Activated naive CD8-positive, alpha-beta T cell treated with anti-CD3 and anti-CD28 coated beads for 36 hours (primary cell): Measurements from ENCODE around the gene CCDC50. TPM values are rescaled to one million over a fixed set of nuclear protein-coding genes. Genes with fewer than 3 reads are reported as not detected.

Experiments
- DNase-seq: peaks from one replicate; pipeline ENCODE4 v3.0.0; 2021
- H3K27ac Mint-ChIP-seq: one replicate; pipeline ENCODE4 v1.8.0; 2022; ENCODE audit warnings: mild to moderate bottlenecking, moderate library complexity, mixed read lengths
- H3K27me3 Mint-ChIP-seq: one replicate; pipeline ENCODE4 v1.8.0; 2022; ENCODE audit warnings: mild to moderate bottlenecking, mixed read lengths
- H3K36me3 Mint-ChIP-seq: one replicate; pipeline ENCODE4 v1.8.0; 2021; ENCODE audit warnings: mild to moderate bottlenecking, mixed read lengths
- H3K4me1 Mint-ChIP-seq: one replicate; pipeline ENCODE4 v1.8.0; 2021; ENCODE audit warnings: mixed read lengths
- H3K4me3 Mint-ChIP-seq: one replicate; pipeline ENCODE4 v1.8.0; 2022; ENCODE audit warnings: mild to moderate bottlenecking, moderate library complexity, mixed read lengths
- H3K9me3 Mint-ChIP-seq: one replicate; pipeline ENCODE4 v1.8.0; 2022; ENCODE audit warnings: mixed read lengths
- total RNA-seq, 2 experiments: library from RNA; stranded (reverse); gene quantifications; one replicate each; pipeline ENCODE4 v1.2.3, GENCODE V29; 2021

CCDC50 gene
- total RNA-seq, 2 experiments from 2014 or later = 4.7 to 4.9 TPM

DNA sequence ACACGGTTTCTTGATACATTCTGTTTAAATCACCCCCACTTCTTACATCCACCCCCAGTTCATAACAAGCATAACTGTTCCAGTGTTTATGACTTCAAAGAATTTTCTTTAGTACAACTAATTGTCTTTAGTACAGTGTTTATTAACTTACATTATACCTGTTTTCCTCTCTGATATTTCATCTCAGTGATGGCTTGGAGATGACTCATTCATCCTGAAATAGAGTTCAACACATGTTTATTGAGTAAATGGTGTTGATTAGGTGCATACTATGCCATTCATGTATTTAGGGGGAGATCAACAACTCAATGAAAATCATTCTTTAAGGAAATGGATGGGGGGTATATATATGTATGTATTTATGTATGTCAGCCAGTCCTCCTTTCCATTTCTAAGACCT is 22.8 kb downstream of the CCDC50 start:
- Mint-ChIP-seq H3K4me1 (no peaks in the 10 kb centered on the region), H3K36me3 (no peaks in the 10 kb centered on the region), H3K4me3 (no peak overlapping the region), H3K9me3 (no peaks in the 10 kb centered on the region), H3K27ac (no peak overlapping the region), H3K27me3 (no peaks in the 10 kb centered on the region)
- DNase-seq = no peak

DNA sequence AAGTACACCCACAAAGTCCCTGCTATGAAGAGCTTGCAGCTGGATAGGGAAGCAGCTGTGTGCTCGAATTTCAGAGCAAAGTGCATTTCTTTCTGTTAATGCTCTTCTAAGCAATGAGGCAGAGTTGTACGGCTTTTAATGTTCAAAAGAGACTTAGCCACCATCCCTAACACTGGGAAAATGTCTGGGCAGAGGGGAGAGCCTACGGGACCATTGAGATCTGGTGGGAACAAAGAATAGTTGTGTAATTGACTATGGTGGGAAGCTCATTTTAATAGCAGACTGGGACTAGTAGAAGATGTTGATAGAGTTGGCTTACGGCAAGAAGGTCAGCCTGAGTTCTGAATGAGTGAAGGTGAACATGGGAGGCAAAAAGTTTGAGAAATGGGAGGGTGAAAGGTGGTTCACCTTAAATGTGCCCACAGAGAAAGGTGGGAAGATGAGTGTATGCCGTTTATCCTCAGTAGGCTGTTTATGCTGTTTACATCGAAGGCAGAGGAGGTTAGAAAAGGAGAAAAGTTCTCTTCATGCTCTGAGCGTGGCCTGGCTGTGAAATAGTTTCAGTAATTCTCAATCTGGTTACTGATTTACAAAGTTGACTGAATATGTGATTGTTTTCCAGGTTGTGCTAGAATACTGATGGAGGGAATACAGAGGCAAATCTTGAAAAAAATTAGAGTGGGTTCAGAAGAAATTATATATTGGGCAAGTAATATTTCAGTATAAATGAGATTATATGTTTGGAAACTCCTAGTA is 24.0 kb downstream of the CCDC50 start:
- Mint-ChIP-seq H3K9me3 (no peaks in the 10 kb centered on the region), H3K27me3 (no peaks in the 10 kb centered on the region), H3K27ac (no peak overlapping the region), H3K36me3 (no peaks in the 10 kb centered on the region), H3K4me1 (no peaks in the 10 kb centered on the region), H3K4me3 (no peak overlapping the region)
- no peak for DNase-seq

DNA sequence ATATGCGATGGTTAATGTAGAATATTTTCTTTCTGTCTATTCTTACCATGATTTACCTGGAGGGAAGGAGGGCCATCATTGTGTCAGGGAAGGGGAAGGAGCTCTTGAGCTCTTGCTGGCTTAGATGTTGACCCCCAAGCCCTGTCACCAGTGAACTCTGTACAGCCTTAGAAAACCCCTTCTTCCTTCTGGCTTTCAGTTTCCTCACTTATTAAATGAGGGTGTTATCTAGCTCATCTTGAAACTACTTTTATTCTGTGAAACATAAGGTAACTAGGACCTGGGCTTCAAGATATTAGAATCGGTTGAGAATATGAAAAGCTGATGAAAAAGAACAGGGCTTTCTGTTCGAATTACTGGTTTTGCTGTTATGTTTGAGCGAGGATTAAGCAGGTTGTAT is 26.2 kb downstream of the CCDC50 start:
- Mint-ChIP-seq H3K9me3 (no peaks in the 10 kb centered on the region), H3K27ac (no peak overlapping the region), H3K4me1 (no peaks in the 10 kb centered on the region), H3K4me3 (no peak overlapping the region), H3K36me3 (no peaks in the 10 kb centered on the region), H3K27me3 (no peaks in the 10 kb centered on the region)
- no peak for DNase-seq

DNA sequence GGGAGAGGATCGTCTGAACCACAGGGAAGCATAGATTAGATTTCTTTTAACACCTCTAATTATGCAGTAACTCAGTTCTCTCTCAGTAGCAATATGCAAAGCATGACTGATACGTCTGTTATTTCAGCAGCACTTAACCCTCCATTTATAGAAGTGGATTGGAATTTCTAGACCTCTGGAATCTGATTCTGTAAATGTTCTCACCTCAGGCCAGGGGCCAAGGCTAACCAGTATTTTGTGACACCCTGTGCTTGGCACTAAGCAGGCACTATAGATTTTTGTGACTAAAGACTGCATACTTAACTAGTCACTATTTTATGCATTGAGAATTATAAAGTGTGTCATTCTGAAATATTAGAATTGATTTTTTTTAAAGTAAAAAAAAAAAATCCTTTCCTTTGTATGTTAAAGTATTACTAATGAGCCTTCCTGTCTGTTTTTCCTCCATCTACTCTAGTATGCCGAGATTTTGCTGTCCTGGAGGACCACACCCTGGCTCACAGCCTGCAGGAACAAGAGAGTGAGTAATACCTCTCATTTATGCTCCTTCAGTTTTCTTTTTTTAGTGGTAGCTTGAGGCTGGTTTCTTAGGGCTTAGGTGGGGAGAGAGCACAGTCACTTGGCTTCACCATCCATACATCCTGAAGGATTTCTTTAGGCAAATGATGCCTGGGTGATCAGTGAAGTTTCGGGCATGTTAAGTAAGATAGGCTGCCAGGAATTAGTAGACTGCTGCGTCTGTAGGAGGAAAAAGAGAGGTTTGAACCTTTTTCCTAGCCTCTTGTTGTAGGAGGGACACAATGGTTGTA is 27.6 kb downstream of the CCDC50 start:
- Mint-ChIP-seq H3K4me1 (no peaks in the 10 kb centered on the region), H3K27ac (no peak overlapping the region), H3K9me3 (no peaks in the 10 kb centered on the region), H3K36me3 (no peaks in the 10 kb centered on the region), H3K4me3 (no peak overlapping the region), H3K27me3 (no peaks in the 10 kb centered on the region)
- DNase-seq = no peak

DNA sequence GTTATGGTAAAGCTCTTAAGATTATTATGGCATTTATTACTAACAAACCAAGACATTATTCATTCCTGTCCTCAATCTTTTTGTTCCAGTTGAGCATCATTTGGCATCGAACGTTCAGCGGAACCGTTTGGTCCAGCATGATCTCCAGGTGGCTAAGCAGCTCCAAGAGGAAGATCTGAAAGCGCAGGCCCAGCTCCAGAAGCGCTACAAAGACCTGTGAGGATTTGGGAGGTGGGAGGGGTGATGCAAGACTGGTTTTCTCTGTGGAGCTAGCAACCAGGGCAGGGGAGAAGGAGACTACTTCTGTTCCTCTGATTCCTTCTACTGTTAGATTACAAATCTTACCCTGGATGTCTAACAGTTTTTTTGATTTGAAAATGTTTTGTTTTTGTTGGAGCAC is 28.7 kb downstream of the CCDC50 start:
- H3K27me3 Mint-ChIP-seq = no peaks in the 10 kb centered on the region
- H3K4me1 Mint-ChIP-seq = no peaks in the 10 kb centered on the region
- H3K36me3 Mint-ChIP-seq = no peaks in the 10 kb centered on the region
- no peak overlapping the region for H3K27ac Mint-ChIP-seq
- no peak overlapping the region for H3K4me3 Mint-ChIP-seq
- no peak for DNase-seq
- no peaks in the 10 kb centered on the region for H3K9me3 Mint-ChIP-seq

DNA sequence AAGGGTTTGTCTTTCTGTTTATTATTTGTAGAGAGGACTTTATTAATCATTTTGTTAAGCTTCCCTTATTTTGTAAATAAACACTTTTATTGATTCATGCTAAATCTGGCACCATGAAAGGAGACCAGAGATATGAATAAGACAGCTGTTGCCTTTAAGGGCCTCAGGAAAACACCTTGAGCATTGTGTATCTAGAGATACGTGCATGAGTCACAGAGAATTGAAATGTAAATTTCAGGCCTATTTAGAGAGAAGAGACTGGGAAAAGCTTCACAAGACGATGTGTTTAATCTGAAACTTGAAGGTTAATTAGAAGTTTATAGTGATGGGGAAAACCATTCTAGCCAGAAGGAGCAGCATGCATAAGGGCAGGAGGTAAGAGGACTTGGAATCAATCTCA is 29.7 kb downstream of the CCDC50 start:
- H3K27ac Mint-ChIP-seq = no peak overlapping the region
- H3K9me3 Mint-ChIP-seq = no peaks in the 10 kb centered on the region
- H3K36me3 Mint-ChIP-seq = no peaks in the 10 kb centered on the region
- H3K4me1 Mint-ChIP-seq = no peaks in the 10 kb centered on the region
- no peaks in the 10 kb centered on the region for H3K27me3 Mint-ChIP-seq
- no peak for DNase-seq
- H3K4me3 Mint-ChIP-seq = no peak overlapping the region

DNA sequence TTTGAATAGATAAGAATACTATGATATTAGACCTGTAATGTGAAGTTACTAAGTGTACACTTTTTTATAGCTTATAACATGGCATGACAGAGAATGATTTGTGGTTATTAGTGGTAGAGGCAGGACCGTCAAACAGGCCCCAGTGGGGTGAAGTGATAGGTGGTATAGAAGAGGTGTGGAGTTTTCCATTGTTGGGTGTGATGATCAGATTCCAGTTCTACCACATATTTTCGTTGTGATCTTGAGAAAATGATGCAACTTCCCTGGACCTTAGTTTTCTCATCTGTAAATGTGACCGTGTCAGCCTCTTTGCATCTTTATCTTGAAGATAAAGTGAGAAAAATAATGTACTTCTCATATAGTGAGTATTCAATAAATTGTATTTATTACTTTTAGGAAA is 31.4 kb downstream of the CCDC50 start:
- H3K4me3 Mint-ChIP-seq = no peak overlapping the region
- H3K4me1 Mint-ChIP-seq = no peaks in the 10 kb centered on the region
- no peaks in the 10 kb centered on the region for H3K27me3 Mint-ChIP-seq
- DNase-seq = no peak
- H3K36me3 Mint-ChIP-seq = no peaks in the 10 kb centered on the region
- H3K9me3 Mint-ChIP-seq = no peaks in the 10 kb centered on the region
- H3K27ac Mint-ChIP-seq = no peak overlapping the region

DNA sequence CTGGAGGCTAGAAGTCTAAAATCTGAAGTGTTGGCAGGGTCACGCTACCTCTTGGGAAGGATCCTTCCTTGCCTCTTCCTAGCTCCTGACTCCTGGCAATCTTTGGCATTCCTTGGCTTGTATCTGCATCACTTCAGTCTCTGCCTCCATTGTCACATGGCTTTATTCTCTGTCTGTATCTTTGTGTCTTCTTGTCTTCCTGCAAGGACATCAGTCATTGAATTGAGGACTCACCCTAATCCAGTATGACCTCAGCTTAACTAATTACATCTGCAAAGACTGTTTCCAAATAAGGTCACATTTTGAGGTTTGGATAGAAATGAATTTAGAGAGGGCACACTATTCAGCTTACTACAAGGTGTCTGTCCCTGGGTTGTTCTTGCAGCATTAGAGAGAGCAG is 32.3 kb downstream of the CCDC50 start:
- no peaks in the 10 kb centered on the region for H3K4me1 Mint-ChIP-seq
- no peaks in the 10 kb centered on the region for H3K9me3 Mint-ChIP-seq
- DNase-seq = no peak
- no peak overlapping the region for H3K27ac Mint-ChIP-seq
- no peak overlapping the region for H3K4me3 Mint-ChIP-seq
- H3K27me3 Mint-ChIP-seq = no peaks in the 10 kb centered on the region
- H3K36me3 Mint-ChIP-seq = no peaks in the 10 kb centered on the region

DNA sequence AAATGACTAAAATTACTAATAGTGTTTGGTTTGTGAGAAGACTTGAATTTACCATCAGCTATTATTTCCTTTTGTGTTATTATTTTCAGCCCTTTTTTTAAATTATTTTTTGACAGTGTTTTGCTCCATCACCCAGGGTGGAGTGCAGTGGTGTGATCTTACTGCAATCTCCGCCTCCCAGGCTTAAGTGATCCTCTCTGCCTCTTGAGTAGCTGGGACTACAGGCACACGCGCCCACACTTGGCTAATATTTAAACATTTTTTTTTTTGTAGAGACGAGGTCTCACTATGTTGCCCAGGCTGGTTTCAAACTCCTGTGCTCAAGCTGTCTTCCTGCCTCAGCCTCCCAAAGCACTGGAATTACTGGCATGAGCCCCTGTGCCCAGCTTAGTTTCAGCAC is 32.8 kb downstream of the CCDC50 start:
- no peak overlapping the region for H3K27ac Mint-ChIP-seq
- no peaks in the 10 kb centered on the region for H3K4me1 Mint-ChIP-seq

DNA sequence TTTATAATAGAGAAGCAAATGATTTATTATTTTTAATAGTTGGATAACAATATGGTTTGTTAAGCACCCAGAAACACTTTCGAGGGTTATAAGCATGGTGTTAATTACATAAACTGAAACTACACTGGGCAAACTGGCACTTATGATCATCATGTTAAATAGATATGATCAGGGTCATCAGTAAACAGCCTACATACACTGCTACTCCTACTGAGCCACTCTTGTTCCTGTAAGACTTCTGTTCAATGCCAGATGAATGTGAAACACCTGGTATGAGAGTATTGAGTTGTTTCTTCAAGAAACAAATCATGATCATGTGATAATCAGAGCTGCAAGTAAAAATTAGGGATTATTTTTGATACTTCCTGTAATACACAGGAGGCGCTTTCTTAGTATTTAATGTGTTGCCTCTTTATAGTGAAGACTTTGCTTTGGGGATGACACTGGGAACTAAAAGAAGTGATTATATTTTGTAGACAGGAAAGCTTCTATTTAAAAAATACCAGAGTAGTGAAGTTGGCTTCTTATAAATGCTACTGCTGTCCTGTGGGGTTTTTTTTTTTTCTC is 33.4 kb downstream of the CCDC50 start:
- no peaks in the 10 kb centered on the region for H3K27me3 Mint-ChIP-seq
- no peak for DNase-seq
- H3K4me1 Mint-ChIP-seq = no peaks in the 10 kb centered on the region
- no peak overlapping the region for H3K4me3 Mint-ChIP-seq
- H3K36me3 Mint-ChIP-seq = no peaks in the 10 kb centered on the region
- no peak overlapping the region for H3K27ac Mint-ChIP-seq
- H3K9me3 Mint-ChIP-seq = no peaks in the 10 kb centered on the region

More for the DNA sequence above, 32.8 kb downstream of the CCDC50 start:
- DNase-seq = no peak
- no peaks in the 10 kb centered on the region for H3K36me3 Mint-ChIP-seq
- H3K27me3 Mint-ChIP-seq = no peaks in the 10 kb centered on the region
- H3K9me3 Mint-ChIP-seq = no peaks in the 10 kb centered on the region
- H3K4me3 Mint-ChIP-seq = no peak overlapping the region

DNA sequence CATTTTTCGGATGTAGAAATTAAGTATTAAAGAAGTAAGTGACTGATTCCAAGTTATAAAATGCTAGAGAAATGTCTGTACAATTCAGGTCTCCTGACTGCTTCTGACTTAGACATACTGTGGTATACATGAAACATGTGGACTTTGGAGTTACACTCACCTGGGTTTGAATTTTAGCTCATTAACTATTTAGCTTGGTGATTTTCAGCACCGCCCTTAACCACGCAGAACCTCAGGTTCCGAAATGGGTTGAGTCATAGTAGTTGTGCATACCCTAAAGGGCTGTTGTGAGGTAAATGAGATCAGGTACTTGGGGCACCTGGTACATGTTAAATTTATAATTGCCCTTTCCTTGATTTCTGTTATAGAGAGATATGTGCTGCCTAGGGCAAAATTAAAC is 34.0 kb downstream of the CCDC50 start:
- Mint-ChIP-seq H3K27ac (no peak overlapping the region), H3K4me3 (no peak overlapping the region), H3K4me1 (no peaks in the 10 kb centered on the region), H3K36me3 (no peaks in the 10 kb centered on the region), H3K27me3 (no peaks in the 10 kb centered on the region), H3K9me3 (no peaks in the 10 kb centered on the region)
- DNase-seq = no peak

DNA sequence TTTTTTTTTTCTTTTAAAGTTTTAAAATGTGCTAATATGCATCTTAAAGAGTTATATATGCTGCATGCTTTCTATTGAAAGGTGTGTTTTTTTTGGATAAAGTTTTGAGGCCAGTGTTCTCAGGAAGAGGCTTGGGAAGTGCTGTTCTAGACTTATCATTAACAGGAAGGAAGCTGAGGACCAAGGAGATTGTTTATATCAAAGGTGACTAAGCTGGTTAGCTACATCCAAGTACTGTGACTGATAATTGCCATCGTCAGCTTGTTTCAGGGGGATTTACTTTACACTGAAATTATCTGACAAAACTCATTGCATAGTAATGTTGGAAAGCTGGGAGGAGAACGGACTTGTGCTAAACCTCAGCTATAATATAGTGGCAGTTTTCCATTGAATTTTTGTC is 37.5 kb downstream of the CCDC50 start:
- no peak for DNase-seq
- H3K4me1 Mint-ChIP-seq = no peaks in the 10 kb centered on the region

DNA sequence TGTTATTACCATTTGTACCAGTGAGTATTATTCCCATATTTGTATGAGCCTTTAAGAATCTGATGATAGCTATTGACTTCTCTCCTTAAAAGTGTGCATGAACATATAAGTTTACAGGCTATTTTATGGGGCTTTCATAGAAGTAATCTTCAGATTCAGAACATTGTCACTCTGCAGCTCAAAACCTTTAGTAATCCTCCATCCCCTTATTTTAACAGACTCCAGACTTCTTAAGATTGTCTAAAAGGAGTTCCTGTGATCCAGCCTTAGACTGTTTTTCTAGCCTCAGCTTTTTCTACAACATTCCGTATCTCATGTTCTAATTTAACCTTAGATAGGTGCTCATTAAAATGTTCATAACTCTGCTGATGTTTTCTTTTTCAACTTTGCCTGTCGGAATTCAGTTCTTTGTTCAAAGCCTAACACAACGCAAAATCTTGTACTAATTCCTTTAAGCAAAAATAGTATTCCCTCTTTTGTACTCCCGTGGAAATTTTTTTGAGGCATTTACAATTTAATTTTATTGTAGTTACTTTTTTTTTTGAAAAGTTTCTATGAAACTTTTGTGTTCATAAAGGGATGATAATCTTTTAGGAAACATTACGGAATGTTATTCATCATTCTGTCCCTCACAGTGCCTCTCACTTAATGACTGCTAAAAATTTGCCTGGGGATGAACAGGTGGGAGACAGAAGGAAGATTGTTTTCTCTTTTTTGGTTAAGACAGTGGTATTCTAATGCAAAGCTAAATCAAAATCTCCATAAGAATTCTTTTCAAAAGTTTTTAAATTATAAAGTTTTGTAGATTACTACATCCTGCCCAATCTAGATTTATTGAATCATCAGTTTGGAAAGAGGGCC is 39.8 kb downstream of the CCDC50 start:
- H3K4me1 Mint-ChIP-seq = no peaks in the 10 kb centered on the region
- no peak for DNase-seq
- no peaks in the 10 kb centered on the region for H3K36me3 Mint-ChIP-seq
- no peak overlapping the region for H3K27ac Mint-ChIP-seq
- no peaks in the 10 kb centered on the region for H3K27me3 Mint-ChIP-seq
- no peak overlapping the region for H3K4me3 Mint-ChIP-seq
- H3K9me3 Mint-ChIP-seq = no peaks in the 10 kb centered on the region

More for the DNA sequence above, 37.5 kb downstream of the CCDC50 start:
- no peaks in the 10 kb centered on the region for H3K36me3 Mint-ChIP-seq
- no peak overlapping the region for H3K27ac Mint-ChIP-seq
- no peak overlapping the region for H3K4me3 Mint-ChIP-seq
- no peaks in the 10 kb centered on the region for H3K27me3 Mint-ChIP-seq
- no peaks in the 10 kb centered on the region for H3K9me3 Mint-ChIP-seq

DNA sequence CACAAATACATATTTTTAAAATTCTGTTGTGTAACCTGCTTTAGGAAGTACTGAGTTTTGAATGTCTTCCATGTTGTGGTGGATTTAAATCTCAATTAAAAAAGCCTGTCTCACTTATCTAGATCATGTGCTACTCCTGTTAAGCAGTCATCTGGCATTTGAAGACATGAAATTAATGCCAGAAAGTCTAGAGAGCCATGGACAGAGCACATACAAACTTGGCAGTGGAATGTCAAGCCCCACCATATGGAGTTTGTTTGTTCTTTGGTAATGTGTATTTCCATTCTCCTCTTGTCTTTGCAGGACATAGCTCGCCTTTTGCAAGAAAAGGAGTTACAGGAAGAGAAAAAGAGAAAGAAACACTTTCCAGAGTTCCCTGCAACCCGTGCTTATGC is 40.4 kb downstream of the CCDC50 start:
- DNase-seq = no peak
- no peaks in the 10 kb centered on the region for H3K36me3 Mint-ChIP-seq

DNA sequence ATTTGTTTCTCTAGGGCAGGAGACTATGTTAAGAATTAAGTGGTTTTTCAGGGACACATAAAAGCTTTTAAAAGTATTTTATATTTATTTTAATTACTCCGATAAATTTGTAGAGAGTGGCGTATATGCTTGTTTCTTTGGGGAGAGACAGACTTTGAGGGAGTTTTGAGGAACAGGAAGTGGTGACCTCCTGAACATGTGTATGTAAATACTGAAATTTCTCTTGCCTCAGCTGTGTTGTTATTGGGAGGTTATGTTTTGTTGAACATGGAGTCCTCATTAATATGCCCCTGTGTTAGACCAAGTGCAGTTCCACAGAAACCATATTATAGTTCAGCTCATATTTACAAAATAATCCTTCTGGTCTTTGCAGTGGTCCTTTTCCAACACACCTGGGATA is 42.9 kb downstream of the CCDC50 start:
- H3K4me3 Mint-ChIP-seq = no peak overlapping the region
- no peaks in the 10 kb centered on the region for H3K27me3 Mint-ChIP-seq

More for the DNA sequence above, 40.4 kb downstream of the CCDC50 start:
- Mint-ChIP-seq H3K27ac (no peak overlapping the region), H3K4me1 (no peaks in the 10 kb centered on the region), H3K4me3 (no peak overlapping the region), H3K9me3 (no peaks in the 10 kb centered on the region), H3K27me3 (no peaks in the 10 kb centered on the region)

More for the DNA sequence above, 42.9 kb downstream of the CCDC50 start:
- Mint-ChIP-seq H3K36me3 (no peaks in the 10 kb centered on the region), H3K27ac (no peak overlapping the region), H3K9me3 (no peaks in the 10 kb centered on the region), H3K4me1 (no peaks in the 10 kb centered on the region)
- no peak for DNase-seq
